Thyroid gland (tissue), 4 donors: ENCODE data around the gene SPRYD7. TPM values are rescaled to one million over a fixed set of nuclear protein-coding genes. Genes with fewer than 3 reads are reported as not detected.
"Not testable (repeated sequence)": the region's sequence is repeated elsewhere in the genome, so short reads cannot be mapped to it uniquely, and the experiment has no call there.

Source experiments
- DNase-seq, 2 donors: peaks; one replicate each; pipeline ENCODE4 v3.0.0-alpha.2; 2019
- H3K27ac ChIP-seq, 3 donors: fragments of 200-600 bp; sonication (generic); 1 replicate in 2 of 3; 2 replicates in 1 of 3; pipeline ENCODE4 v1.5.1; 2016 to 2019; ENCODE audit warnings: mild to moderate bottlenecking in 1 of 3, moderate library complexity in 1 of 3
- H3K27me3 ChIP-seq: fragments of 200-600 bp; sonication (generic); one replicate; pipeline ENCODE4 v1.5.1; 2019
- H3K36me3 ChIP-seq, 2 donors: fragments of 200-600 bp; sonication (generic); one replicate each; pipeline ENCODE4 v1.5.1; 2016 to 2019
- H3K4me1 ChIP-seq, 2 donors: fragments of 200-600 bp; sonication (generic); one replicate each; pipeline ENCODE4 v1.5.1; 2017 to 2019
- H3K4me3 ChIP-seq, 3 donors: fragments of 200-600 bp; sonication (generic); replicated peaks in 1 of 3; 1 replicate in 2 of 3; 2 replicates in 1 of 3; pipeline ENCODE4 v1.5.1; 2016; ENCODE audit warnings: mild to moderate bottlenecking in 1 of 3
- H3K9me3 ChIP-seq: fragments of 200-600 bp; sonication (generic); one replicate; pipeline ENCODE4 v1.5.1; 2017
- CTCF ChIP-seq, 6 experiments: fragments of 200-600 bp in 3 of 6; fragments of 450-650 bp in 3 of 6; sonication (generic) in 3 of 6; IDR thresholded peaks; one replicate each; pipeline ENCODE4 v1.5.1; 2016 to 2019; ENCODE audit warnings: antibody characterized with exemption in 6 of 6, mild to moderate bottlenecking in 2 of 6, inconsistent platforms in 1 of 6, moderate library complexity in 1 of 6
- POLR2A ChIP-seq, 2 donors: fragments of 450-650 bp; IDR thresholded peaks; one replicate each; pipeline ENCODE4 v1.6.1; 2017; ENCODE audit warnings: antibody characterized with exemption in 2 of 2, mild to moderate bottlenecking in 2 of 2, moderate library complexity in 1 of 2
- WGBS, 2 donors: methylation state at CpG; one replicate each; pipeline ENCODE4 v1.1.5; 2017; 5-methylcytosine and 5-hydroxymethylcytosine counted together
- intact Hi-C: fragments of 100-400 bp; cut with DNase I; formaldehyde crosslinking; loops from one replicate; pipeline ENCODE4 v1.15.1; 2023
- total RNA-seq, 4 donors: library from RNA; depleted of rRNA; stranded (reverse); fragments of >200 nt; gene quantifications; one replicate each; pipeline ENCODE4 v1.2.3, GENCODE V29; 2016

SPRYD7 gene
- total RNA-seq, 4 donors from 2014 or later, result 5.1 to 8.2 (median 5.9) TPM

GRCh38 chr13:49922301-49922700 lies 13.8 kb downstream of the SPRYD7 start:
- H3K4me1 ChIP-seq, result no peaks in the 10 kb centered on the region
- no peak for TF ChIP-seq CTCF (IDR thresholded peaks at IDR 0.05)
- peaks cover 20% of the 10 kb centered on the region in 2 donors for H3K36me3 ChIP-seq
- no peak for DNase-seq
- no peak overlapping the region for H3K4me3 ChIP-seq
- H3K27ac ChIP-seq, result no peak overlapping the region
- no peaks in the 10 kb centered on the region for H3K9me3 ChIP-seq
- no peaks in the 10 kb centered on the region for H3K27me3 ChIP-seq
- intact Hi-C loops, result no loop called here

- H3K9me3 ChIP-seq, H3K27me3 ChIP-seq, intact Hi-C loops, DNase-seq, H3K4me1 ChIP-seq, H3K4me3 ChIP-seq, H3K27ac ChIP-seq: not testable (repeated sequence)
- peaks cover 19 to 28% of the 10 kb centered on the region in 2 donors for H3K36me3 ChIP-seq
- 95 to 96% methylated on average over 4 of the region's 4 CpGs for WGBS, 2 donors
Observed at GRCh38 chr13:49920969-49921368, 15.2 kb downstream of the SPRYD7 start.

GRCh38 chr13:49918106-49918505 lies 18.0 kb downstream of the SPRYD7 start:
- intact Hi-C loops, H3K9me3 ChIP-seq, H3K27me3 ChIP-seq, DNase-seq, H3K4me3 ChIP-seq, H3K4me1 ChIP-seq, H3K27ac ChIP-seq: not testable (repeated sequence)
- WGBS, 2 donors, result 95% methylated on average over 8 of the region's 8 CpGs
- peaks cover 19 to 20% of the 10 kb centered on the region in 2 donors for H3K36me3 ChIP-seq

- H3K4me3 ChIP-seq, result no peak overlapping the region
- TF ChIP-seq POLR2A (IDR thresholded peaks at IDR 0.05), result no peak
- no peak for TF ChIP-seq CTCF (IDR thresholded peaks at IDR 0.05)
- no peaks in the 10 kb centered on the region for H3K9me3 ChIP-seq
- H3K27me3 ChIP-seq, result no peaks in the 10 kb centered on the region
- intact Hi-C loops, result no loop called here
- H3K36me3 ChIP-seq, result peaks cover 13 to 18% of the 10 kb centered on the region in 2 donors
- DNase-seq, result no peak
- no peak overlapping the region for H3K27ac ChIP-seq
- H3K4me1 ChIP-seq, result no peaks in the 10 kb centered on the region
- WGBS, 2 donors, result 97 to 99% methylated on average over 1 of the region's 1 CpG
Observed at GRCh38 chr13:49914947-49915346, 21.2 kb downstream of the SPRYD7 start.

GRCh38 chr13:49908637-49909036 lies 27.5 kb downstream of the SPRYD7 start:
- intact Hi-C loops, result no loop called here
- H3K27ac ChIP-seq, result no peak overlapping the region
- TF ChIP-seq POLR2A (IDR thresholded peaks at IDR 0.05) (no peak), CTCF (IDR thresholded peaks at IDR 0.05) (no peak)
- 81 to 83% methylated on average over 5 of the region's 5 CpGs for WGBS, 2 donors
- no peak for DNase-seq
- H3K27me3 ChIP-seq, result no peaks in the 10 kb centered on the region
- H3K9me3 ChIP-seq, result no peaks in the 10 kb centered on the region
- H3K4me1 ChIP-seq, result no peaks in the 10 kb centered on the region
- no peaks in the 10 kb centered on the region for H3K36me3 ChIP-seq
- H3K4me3 ChIP-seq, result no peak overlapping the region

GRCh38 chr13:49904729-49905456 lies 31.2 kb downstream of the SPRYD7 start:
- H3K4me1 ChIP-seq, result no peaks in the 10 kb centered on the region
- H3K9me3 ChIP-seq, result no peaks in the 10 kb centered on the region
- no peak overlapping the region for H3K27ac ChIP-seq
- DNase-seq, result no peak
- H3K27me3 ChIP-seq, result no peaks in the 10 kb centered on the region
- TF ChIP-seq CTCF (IDR thresholded peaks at IDR 0.05), result no peak
- no peak for TF ChIP-seq POLR2A (IDR thresholded peaks at IDR 0.05)
- intact Hi-C loops, result no loop called here
- no peaks in the 10 kb centered on the region for H3K36me3 ChIP-seq
- H3K4me3 ChIP-seq, result no peak overlapping the region
- WGBS, 2 donors, result 82 to 95% methylated on average over 5 of the region's 5 CpGs
